Left hindlimb (tissue), 1 donor: ENCODE results near the gene XCL1.
"Not testable (repeated sequence)": the region's sequence is repeated elsewhere in the genome, so short reads cannot be mapped to it uniquely, and the experiment has no call there.

ENCODE experiments used
- DNase-seq: peaks from one replicate; pipeline ENCODE4 v3.0.0-alpha.2; 2018

Gene XCL1

GRCh38 chr1:168568346-168568745 is 8.1 kb upstream of the XCL1 start:
- DNase-seq = no peak

GRCh38 chr1:168570652-168571051 is 5.8 kb upstream of the XCL1 start:
- DNase-seq = no peak

- DNase-seq = no peak
Observed at GRCh38 chr1:168572633-168573032, 3.8 kb upstream of the XCL1 start.

GRCh38 chr1:168574234-168574633 is 2.2 kb upstream of the XCL1 start:
- not testable (repeated sequence) for DNase-seq

- DNase-seq = not testable (repeated sequence)
Observed at GRCh38 chr1:168578531-168579185, 2.3 kb downstream of the XCL1 start.

GRCh38 chr1:168580290-168580689 is 3.9 kb downstream of the XCL1 start:
- DNase-seq = not testable (repeated sequence)

- not testable (repeated sequence) for DNase-seq
Observed at GRCh38 chr1:168580991-168581390, 4.6 kb downstream of the XCL1 start.

- DNase-seq = no peak
Observed at GRCh38 chr1:168581817-168582572, 5.6 kb downstream of the XCL1 start.

- peak; percentile 51 for DNase-seq
Observed at GRCh38 chr1:168582688-168583336, 6.4 kb downstream of the XCL1 start.

- no peak for DNase-seq
Observed at GRCh38 chr1:168583571-168583970, 7.2 kb downstream of the XCL1 start.

- no peak for DNase-seq
Observed at GRCh38 chr1:168585191-168585590, 8.8 kb downstream of the XCL1 start.

- no peak for DNase-seq
Observed at GRCh38 chr1:168585937-168586336, 9.5 kb downstream of the XCL1 start.

- DNase-seq = no peak
Observed at GRCh38 chr1:168589167-168589566, 12.8 kb downstream of the XCL1 start.

GRCh38 chr1:168591066-168591465 is 14.7 kb downstream of the XCL1 start:
- no peak for DNase-seq

GRCh38 chr1:168591641-168592250 is 15.3 kb downstream of the XCL1 start:
- DNase-seq = no peak

- not testable (repeated sequence) for DNase-seq
Observed at GRCh38 chr1:168595403-168595802, 19.0 kb downstream of the XCL1 start.

GRCh38 chr1:168598125-168598524 is 21.7 kb downstream of the XCL1 start:
- DNase-seq = no peak

- DNase-seq = no peak
Observed at GRCh38 chr1:168598892-168599291, 22.5 kb downstream of the XCL1 start.

GRCh38 chr1:168599641-168600040 is 23.2 kb downstream of the XCL1 start:
- no peak for DNase-seq

- no peak for DNase-seq
Observed at GRCh38 chr1:168601051-168601450, 24.6 kb downstream of the XCL1 start.

GRCh38 chr1:168603501-168604110 is 27.2 kb downstream of the XCL1 start:
- peak; percentile 74 for DNase-seq

- DNase-seq = no peak
Observed at GRCh38 chr1:168605443-168605842, 29.0 kb downstream of the XCL1 start.

- DNase-seq = no peak
Observed at GRCh38 chr1:168606096-168606495, 29.7 kb downstream of the XCL1 start.
